CD4-positive, CD25-positive, alpha-beta regulatory T cell (primary cell): ENCODE measurements around the gene PLCXD3. TPM values are rescaled to one million over a fixed set of nuclear protein-coding genes. Genes with fewer than 3 reads are reported as not detected.

Experiments
- ATAC-seq, 2 donors: fragments of 150-1000 bp; cut with Tn5 transposase; one replicate each; pipeline ENCODE4 v1.10.0; 2021; ENCODE audit warnings: low read depth in 2 of 2, moderate number of reproducible peaks in 2 of 2, moderate library complexity in 1 of 2
- DNase-seq, 3 donors: peaks; one replicate each; pipeline versions ENCODE4 v3.0.0 to v3.0.0-alpha.2; 2012 to 2022; ENCODE audit warnings: mixed read lengths in 1 of 3
- H3K27ac ChIP-seq: one replicate; pipeline ENCODE4 v1.7.0; 2013; ENCODE audit warnings: mild to moderate bottlenecking, low read length; ENCODE audit not compliant: insufficient read depth, poor library complexity, severe bottlenecking
- H3K27me3 ChIP-seq: one replicate; pipeline ENCODE4 v1.7.0; 2013; ENCODE audit warnings: low read length; ENCODE audit not compliant: control insufficient read depth, insufficient read depth
- H3K36me3 ChIP-seq: one replicate; pipeline ENCODE4 v1.7.0; 2013; ENCODE audit warnings: mild to moderate bottlenecking, low read length, moderate library complexity; ENCODE audit not compliant: control insufficient read depth, insufficient read depth
- H3K4me1 ChIP-seq: 2 replicates; pipeline ENCODE4 v1.7.0; 2013; ENCODE audit warnings: mild to moderate bottlenecking, low read length; ENCODE audit not compliant: insufficient read depth, control insufficient read depth, poor library complexity, severe bottlenecking
- H3K4me3 ChIP-seq: one replicate; pipeline ENCODE4 v1.7.0; 2013; ENCODE audit warnings: low read depth, mild to moderate bottlenecking, low read length, moderate library complexity
- H3K9me3 ChIP-seq, 2 experiments: 1 replicate in 1 of 2; 2 replicates in 1 of 2; pipeline ENCODE4 v1.7.0; 2013; ENCODE audit warnings: low read length in 2 of 2, mild to moderate bottlenecking in 1 of 2, moderate library complexity in 1 of 2; ENCODE audit not compliant: control insufficient read depth in 2 of 2
- H3K27ac Mint-ChIP-seq, 3 donors: one replicate each; pipeline ENCODE4 v1.8.0; 2020 to 2022; ENCODE audit warnings: mild to moderate bottlenecking in 3 of 3, mixed read lengths in 3 of 3, moderate library complexity in 2 of 3
- H3K27me3 Mint-ChIP-seq: one replicate; pipeline ENCODE4 v1.8.0; 2022; ENCODE audit warnings: mild to moderate bottlenecking, mixed read lengths
- H3K36me3 Mint-ChIP-seq: one replicate; pipeline ENCODE4 v1.8.0; 2020; ENCODE audit warnings: mixed read lengths
- H3K4me1 Mint-ChIP-seq, 4 donors: one replicate each; pipeline ENCODE4 v1.8.0; 2020 to 2022; ENCODE audit warnings: mixed read lengths in 4 of 4, mild to moderate bottlenecking in 1 of 4
- H3K4me3 Mint-ChIP-seq, 4 donors: one replicate each; pipeline ENCODE4 v1.8.0; 2020 to 2022; ENCODE audit warnings: mild to moderate bottlenecking in 4 of 4, mixed read lengths in 4 of 4, moderate library complexity in 3 of 4
- H3K9me3 Mint-ChIP-seq, 7 donors: one replicate each; pipeline ENCODE4 v1.8.0; 2020 to 2022; ENCODE audit warnings: mixed read lengths in 7 of 7, mild to moderate bottlenecking in 3 of 7, moderate library complexity in 2 of 7
- polyA plus RNA-seq, 4 donors: library from polyadenylated mRNA; unstranded; fragments of 300-500 nt; fragmentation: Illumina TruSeq; gene quantifications; one replicate each; pipeline ENCODE4 v1.2.3, GENCODE V29; 2021
- total RNA-seq: library from RNA; stranded (reverse); gene quantifications from one replicate; pipeline ENCODE4 v1.2.3, GENCODE V29; 2022

PLCXD3 gene
- total and polyA plus RNA-seq, 5 donors from 2014 or later = not detected

GRCh38 chr5:41364346-41364745, 146.1 kb downstream of the PLCXD3 start:
- no peak for ATAC-seq
- Mint-ChIP-seq H3K4me3 (no peak overlapping the region), H3K36me3 (no peaks in the 10 kb centered on the region), H3K27ac (no peak overlapping the region), H3K27me3 (no peaks in the 10 kb centered on the region), H3K4me1 (no peaks in the 10 kb centered on the region), H3K9me3 (peaks cover 0 to 9% (median 0%) of the 10 kb centered on the region in 7 donors)
- DNase-seq = no peak
- Histone ChIP-seq H3K27me3 (no peaks in the 10 kb centered on the region), H3K9me3 (no peaks in the 10 kb centered on the region), H3K4me3 (no peak overlapping the region), H3K27ac (no peak overlapping the region), H3K36me3 (no peaks in the 10 kb centered on the region), H3K4me1 (no peaks in the 10 kb centered on the region)

GRCh38 chr5:41363343-41363986, 146.9 kb downstream of the PLCXD3 start:
- Mint-ChIP-seq H3K27ac (no peak overlapping the region), H3K27me3 (no peaks in the 10 kb centered on the region), H3K4me3 (no peak overlapping the region), H3K36me3 (no peaks in the 10 kb centered on the region), H3K4me1 (no peaks in the 10 kb centered on the region), H3K9me3 (peaks cover 0 to 9% (median 0%) of the 10 kb centered on the region in 7 donors)
- H3K27me3 ChIP-seq = no peaks in the 10 kb centered on the region
- DNase-seq = no peak
- H3K36me3 ChIP-seq = no peaks in the 10 kb centered on the region
- ATAC-seq = no peak
- H3K27ac ChIP-seq = no peak overlapping the region
- H3K9me3 ChIP-seq = no peaks in the 10 kb centered on the region
- no peaks in the 10 kb centered on the region for H3K4me1 ChIP-seq
- no peak overlapping the region for H3K4me3 ChIP-seq

- Histone ChIP-seq H3K4me1 (no peaks in the 10 kb centered on the region), H3K36me3 (no peaks in the 10 kb centered on the region), H3K4me3 (no peak overlapping the region), H3K27me3 (no peaks in the 10 kb centered on the region), H3K27ac (no peak overlapping the region), H3K9me3 (no peaks in the 10 kb centered on the region)
- ATAC-seq (no peak), DNase-seq (no peak)
- no peaks in the 10 kb centered on the region for H3K36me3 Mint-ChIP-seq
- H3K9me3 Mint-ChIP-seq = peaks cover 0 to 7% (median 2%) of the 10 kb centered on the region in 7 donors
- no peak overlapping the region for H3K4me3 Mint-ChIP-seq
- no peaks in the 10 kb centered on the region for H3K4me1 Mint-ChIP-seq
- no peaks in the 10 kb centered on the region for H3K27me3 Mint-ChIP-seq
- no peak overlapping the region for H3K27ac Mint-ChIP-seq
Measured at GRCh38 chr5:41356786-41357185, 153.6 kb downstream of the PLCXD3 start.

GRCh38 chr5:41349846-41350245, 160.6 kb downstream of the PLCXD3 start:
- Mint-ChIP-seq H3K9me3 (peaks cover 0 to 7% (median 2%) of the 10 kb centered on the region in 7 donors), H3K4me3 (no peak overlapping the region), H3K4me1 (no peaks in the 10 kb centered on the region), H3K36me3 (no peaks in the 10 kb centered on the region), H3K27me3 (no peaks in the 10 kb centered on the region), H3K27ac (no peak overlapping the region)
- Histone ChIP-seq H3K27ac (no peak overlapping the region), H3K9me3 (no peaks in the 10 kb centered on the region), H3K4me1 (no peaks in the 10 kb centered on the region), H3K4me3 (no peak overlapping the region), H3K36me3 (no peaks in the 10 kb centered on the region), H3K27me3 (no peaks in the 10 kb centered on the region)
- no peak for ATAC-seq
- no peak for DNase-seq

GRCh38 chr5:41347569-41347968, 162.8 kb downstream of the PLCXD3 start:
- Histone ChIP-seq H3K9me3 (no peaks in the 10 kb centered on the region), H3K27ac (no peak overlapping the region), H3K36me3 (no peaks in the 10 kb centered on the region), H3K4me3 (no peak overlapping the region), H3K27me3 (no peaks in the 10 kb centered on the region), H3K4me1 (no peaks in the 10 kb centered on the region)
- Mint-ChIP-seq H3K4me3 (no peak overlapping the region), H3K36me3 (no peaks in the 10 kb centered on the region), H3K4me1 (no peaks in the 10 kb centered on the region), H3K27me3 (no peaks in the 10 kb centered on the region), H3K27ac (no peak overlapping the region), H3K9me3 (peaks cover 0 to 4% (median 1%) of the 10 kb centered on the region in 7 donors)
- ATAC-seq (no peak), DNase-seq (no peak)

- H3K36me3 ChIP-seq = no peaks in the 10 kb centered on the region
- H3K4me3 ChIP-seq = no peak overlapping the region
- H3K4me1 Mint-ChIP-seq = no peaks in the 10 kb centered on the region
- no peaks in the 10 kb centered on the region for H3K36me3 Mint-ChIP-seq
- ATAC-seq (no peak), DNase-seq (no peak)
- no peaks in the 10 kb centered on the region for H3K27me3 ChIP-seq
- H3K4me3 Mint-ChIP-seq = no peak overlapping the region
- no peak overlapping the region for H3K27ac ChIP-seq
- H3K27me3 Mint-ChIP-seq = no peaks in the 10 kb centered on the region
- no peak overlapping the region for H3K27ac Mint-ChIP-seq
- H3K9me3 ChIP-seq = no peaks in the 10 kb centered on the region
- peaks cover 0 to 3% (median 0%) of the 10 kb centered on the region in 7 donors for H3K9me3 Mint-ChIP-seq
- H3K4me1 ChIP-seq = no peaks in the 10 kb centered on the region
Measured at GRCh38 chr5:41346609-41347008, 163.8 kb downstream of the PLCXD3 start.

GRCh38 chr5:41345295-41345694, 165.1 kb downstream of the PLCXD3 start:
- H3K4me3 ChIP-seq = no peak overlapping the region
- no peak overlapping the region for H3K27ac ChIP-seq
- H3K27me3 Mint-ChIP-seq = no peaks in the 10 kb centered on the region
- no peaks in the 10 kb centered on the region for H3K36me3 ChIP-seq
- H3K27ac Mint-ChIP-seq = no peak overlapping the region
- no peaks in the 10 kb centered on the region for H3K4me1 ChIP-seq
- no peak overlapping the region for H3K4me3 Mint-ChIP-seq
- H3K9me3 Mint-ChIP-seq = peaks cover 0 to 3% (median 0%) of the 10 kb centered on the region in 7 donors
- no peaks in the 10 kb centered on the region for H3K9me3 ChIP-seq
- H3K36me3 Mint-ChIP-seq = no peaks in the 10 kb centered on the region
- H3K4me1 Mint-ChIP-seq = no peaks in the 10 kb centered on the region
- DNase-seq = no peak
- ATAC-seq = no peak
- no peaks in the 10 kb centered on the region for H3K27me3 ChIP-seq

- Histone ChIP-seq H3K36me3 (no peaks in the 10 kb centered on the region), H3K4me1 (no peaks in the 10 kb centered on the region), H3K27ac (no peak overlapping the region), H3K4me3 (no peak overlapping the region), H3K9me3 (no peaks in the 10 kb centered on the region), H3K27me3 (no peaks in the 10 kb centered on the region)
- Mint-ChIP-seq H3K36me3 (no peaks in the 10 kb centered on the region), H3K9me3 (no peaks in the 10 kb centered on the region), H3K27me3 (no peaks in the 10 kb centered on the region), H3K4me3 (no peak overlapping the region), H3K4me1 (no peaks in the 10 kb centered on the region), H3K27ac (no peak overlapping the region)
- no peak for ATAC-seq
- no peak for DNase-seq
Measured at GRCh38 chr5:41339339-41339738, 171.1 kb downstream of the PLCXD3 start.
